Liver (tissue), 9 donors: Measurements from ENCODE around the gene SPTB. TPM values are rescaled to one million over a fixed set of nuclear protein-coding genes. Genes with fewer than 3 reads are reported as not detected.

ENCODE experiments used
- DNase-seq: peaks from one replicate; pipeline ENCODE4 v3.0.0-alpha.2; 2017; ENCODE audit warnings: low spot score
- H3K27ac ChIP-seq, 2 donors: one replicate each; pipeline ENCODE4 v1.7.0; 2013; ENCODE audit warnings: inconsistent platforms in 2 of 2, low read length in 2 of 2, control low read depth in 1 of 2, low read depth in 1 of 2, mild to moderate bottlenecking in 1 of 2
- H3K27me3 ChIP-seq, 4 donors: one replicate each; pipeline versions ENCODE4 v1.6.1 to v1.7.0; 2013; ENCODE audit warnings: low read length in 3 of 4, inconsistent platforms in 1 of 4, mild to moderate bottlenecking in 1 of 4, moderate library complexity in 1 of 4; ENCODE audit not compliant: control insufficient read depth in 4 of 4, insufficient read depth in 4 of 4
- H3K36me3 ChIP-seq, 4 donors: one replicate each; pipeline versions ENCODE4 v1.6.1 to v1.7.0; 2013; ENCODE audit warnings: low read length in 3 of 4, mild to moderate bottlenecking in 3 of 4, low read depth in 1 of 4, moderate library complexity in 1 of 4; ENCODE audit not compliant: control insufficient read depth in 4 of 4, insufficient read depth in 3 of 4
- H3K4me1 ChIP-seq, 4 donors: one replicate each; pipeline versions ENCODE4 v1.6.1 to v1.7.0; 2013; ENCODE audit warnings: low read length in 3 of 4, mild to moderate bottlenecking in 3 of 4, moderate library complexity in 1 of 4; ENCODE audit not compliant: control insufficient read depth in 4 of 4, insufficient read depth in 4 of 4
- H3K4me3 ChIP-seq, 3 donors: one replicate each; pipeline versions ENCODE4 v1.6.1 to v1.7.0; 2013; ENCODE audit warnings: low read length in 3 of 3, control low read depth in 1 of 3, low read depth in 1 of 3, mild to moderate bottlenecking in 1 of 3
- H3K9ac ChIP-seq, 2 donors: one replicate each; pipeline ENCODE4 v1.7.0; 2013; ENCODE audit warnings: low read length in 2 of 2, mild to moderate bottlenecking in 2 of 2, moderate library complexity in 2 of 2, control low read depth in 1 of 2, low read depth in 1 of 2
- H3K9me3 ChIP-seq, 4 donors: one replicate each; pipeline versions ENCODE4 v1.6.1 to v1.7.0; 2013; ENCODE audit warnings: low read length in 3 of 4; ENCODE audit not compliant: control insufficient read depth in 4 of 4
- EGR1 ChIP-seq, 2 donors: IDR thresholded peaks; 2 replicates each; pipeline ENCODE4 v1.6.1; 2016 to 2018; ENCODE audit warnings: antibody characterized with exemption in 2 of 2, low read depth in 2 of 2
- FOXA1 ChIP-seq: IDR thresholded peaks from 2 replicates; pipeline ENCODE4 v1.6.1; 2016; ENCODE audit warnings: antibody characterized with exemption
- FOXA2 ChIP-seq: IDR thresholded peaks from 2 replicates; pipeline ENCODE4 v1.6.1; 2016; ENCODE audit warnings: antibody characterized with exemption
- GABPA ChIP-seq, 2 donors: IDR thresholded peaks in 1 of 2; conservative IDR thresholded peaks in 1 of 2; 2 replicates each; pipeline ENCODE4 v1.6.1; 2016; ENCODE audit warnings: antibody characterized with exemption in 2 of 2, mild to moderate bottlenecking in 1 of 2, moderate library complexity in 1 of 2
- HNF4A ChIP-seq, 2 donors: conservative IDR thresholded peaks; 2 replicates each; pipeline ENCODE4 v1.6.1; 2016; ENCODE audit warnings: antibody characterized with exemption in 2 of 2, mild to moderate bottlenecking in 2 of 2
- HNF4G ChIP-seq: IDR thresholded peaks from 2 replicates; pipeline ENCODE4 v1.6.1; 2016; ENCODE audit warnings: antibody characterized with exemption
- NR2F2 ChIP-seq: IDR thresholded peaks from 2 replicates; pipeline ENCODE4 v1.6.1; 2016; ENCODE audit warnings: antibody characterized with exemption
- RAD21 ChIP-seq, 2 donors: IDR thresholded peaks; 2 replicates each; pipeline ENCODE4 v1.6.1; 2016; ENCODE audit warnings: antibody characterized with exemption in 2 of 2, mild to moderate bottlenecking in 2 of 2
- RXRA ChIP-seq, 2 donors: IDR thresholded peaks; 2 replicates each; pipeline ENCODE4 v1.6.1; 2017 to 2018; ENCODE audit warnings: antibody characterized with exemption in 2 of 2, mild to moderate bottlenecking in 1 of 2
- SP1 ChIP-seq: IDR thresholded peaks from 2 replicates; pipeline ENCODE4 v1.6.1; 2018; ENCODE audit warnings: antibody characterized with exemption, mild to moderate bottlenecking
- TAF1 ChIP-seq: conservative IDR thresholded peaks from 2 replicates; pipeline ENCODE4 v1.6.1; 2016; ENCODE audit warnings: antibody characterized with exemption, mild to moderate bottlenecking
- YY1 ChIP-seq: IDR thresholded peaks from 2 replicates; pipeline ENCODE4 v1.6.1; 2016; ENCODE audit warnings: antibody characterized with exemption, mild to moderate bottlenecking
- WGBS: extraction: QIAGEN DNeasy Blood & Tissue Kit; methylation state at CpG from one replicate; pipeline ENCODE4 v1.1.7; 2013; 5-methylcytosine and 5-hydroxymethylcytosine counted together
- polyA plus RNA-seq, 2 donors: library from polyadenylated mRNA; stranded (reverse) in 1 of 2; unstranded in 1 of 2; fragments of 200-250 nt in 1 of 2; fragments of >200 nt in 1 of 2; fragmentation: Nextera tagmentation in 1 of 2; extraction: Ambion mirVana in 1 of 2; gene quantifications; one replicate each; pipeline versions ENCODE4 v1.2.1 to v1.2.3, GENCODE V29; 2013 to 2015
- total RNA-seq, 2 donors: library from RNA; depleted of rRNA; stranded (reverse); fragments of >200 nt; gene quantifications; one replicate each; pipeline ENCODE4 v1.2.3, GENCODE V29; 2014
- TF ChIP-seq, protein P1 (sequence below): IDR thresholded peaks from 2 replicates; pipeline ENCODE4 v1.6.1; 2016; ENCODE audit warnings: antibody characterized with exemption, mild to moderate bottlenecking
- TF ChIP-seq, protein P2 (sequence below): IDR thresholded peaks from 2 replicates; pipeline ENCODE4 v1.6.1; 2016; ENCODE audit warnings: antibody characterized with exemption
- TF ChIP-seq, protein P3 (sequence below): IDR thresholded peaks from 2 replicates; pipeline ENCODE4 v1.6.1; 2016; ENCODE audit warnings: antibody characterized with exemption
- TF ChIP-seq, protein P4 (sequence below): IDR thresholded peaks from 2 replicates; pipeline ENCODE4 v1.6.1; 2016; ENCODE audit warnings: antibody characterized with exemption
- donor health status: healthy.
- donor health status: healthy.
- donor health status: healthy.
- donor health status: healthy.
- donor health status: healthy.

The SPTB gene
- total and polyA plus RNA-seq, 4 donors, result 0.12 to 332 (median 0.26) TPM

DNA sequence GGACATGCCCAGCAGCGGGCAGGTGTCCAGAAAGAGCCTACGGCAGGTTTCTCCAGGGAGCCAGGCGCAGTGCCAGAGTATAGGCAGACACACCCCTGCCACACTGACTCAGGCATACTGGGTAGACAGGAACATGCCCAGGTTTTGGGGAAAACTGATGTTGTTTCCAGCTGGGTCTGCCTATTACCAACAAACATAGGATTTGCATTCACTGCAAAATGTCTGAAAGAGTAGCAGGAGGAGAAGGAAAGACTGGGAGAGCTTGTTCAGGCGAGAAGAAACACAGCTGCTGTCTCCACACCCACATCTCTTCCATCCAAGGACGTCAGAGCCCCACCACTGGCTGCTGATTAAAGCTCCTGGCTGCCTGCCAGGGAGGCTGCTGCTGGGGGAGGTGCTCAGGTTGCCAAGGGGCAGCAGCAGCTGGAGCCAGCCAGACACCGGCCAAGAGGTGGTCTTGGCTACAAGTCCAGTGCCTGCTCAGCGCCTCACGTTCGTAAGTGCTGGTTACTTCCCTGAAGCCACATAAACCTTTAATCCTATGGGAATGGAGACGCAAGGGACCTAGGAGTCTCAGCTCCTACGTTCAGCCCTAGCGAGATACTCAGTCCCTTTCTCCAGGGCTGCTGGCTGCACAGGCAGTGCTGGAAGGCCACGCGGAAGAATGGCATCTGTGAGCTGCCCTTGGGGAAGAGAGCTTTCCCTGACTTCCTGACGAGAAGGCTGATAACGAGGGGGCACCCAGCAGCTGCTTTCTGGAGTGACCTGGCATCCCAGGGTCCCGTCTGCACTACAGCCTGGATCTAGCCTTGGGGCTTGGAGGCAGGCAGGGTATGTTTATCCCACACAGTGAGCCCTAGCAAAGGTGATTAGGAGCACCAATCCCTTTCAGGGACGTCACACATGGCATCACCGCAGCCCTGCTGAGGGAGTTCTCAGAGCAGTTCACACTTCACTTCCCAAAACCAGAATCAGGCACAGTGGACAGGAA, 117.4 kb downstream of the SPTB start:
- H3K27ac ChIP-seq, result peak overlapping the region in 1 of 2 donors; percentile 16
- TF ChIP-seq EGR1 (IDR thresholded peaks at IDR 0.05; ENCODE audit: low read depth in 2 of 2), result no peak
- no peak for TF ChIP-seq FOXA1
- TF ChIP-seq FOXA2, result no peak
- peak; percentile 72 for TF ChIP-seq NR2F2
- no peak for TF ChIP-seq RXRA (IDR thresholded peaks at IDR 0.05)
- TF ChIP-seq, protein P1, sequence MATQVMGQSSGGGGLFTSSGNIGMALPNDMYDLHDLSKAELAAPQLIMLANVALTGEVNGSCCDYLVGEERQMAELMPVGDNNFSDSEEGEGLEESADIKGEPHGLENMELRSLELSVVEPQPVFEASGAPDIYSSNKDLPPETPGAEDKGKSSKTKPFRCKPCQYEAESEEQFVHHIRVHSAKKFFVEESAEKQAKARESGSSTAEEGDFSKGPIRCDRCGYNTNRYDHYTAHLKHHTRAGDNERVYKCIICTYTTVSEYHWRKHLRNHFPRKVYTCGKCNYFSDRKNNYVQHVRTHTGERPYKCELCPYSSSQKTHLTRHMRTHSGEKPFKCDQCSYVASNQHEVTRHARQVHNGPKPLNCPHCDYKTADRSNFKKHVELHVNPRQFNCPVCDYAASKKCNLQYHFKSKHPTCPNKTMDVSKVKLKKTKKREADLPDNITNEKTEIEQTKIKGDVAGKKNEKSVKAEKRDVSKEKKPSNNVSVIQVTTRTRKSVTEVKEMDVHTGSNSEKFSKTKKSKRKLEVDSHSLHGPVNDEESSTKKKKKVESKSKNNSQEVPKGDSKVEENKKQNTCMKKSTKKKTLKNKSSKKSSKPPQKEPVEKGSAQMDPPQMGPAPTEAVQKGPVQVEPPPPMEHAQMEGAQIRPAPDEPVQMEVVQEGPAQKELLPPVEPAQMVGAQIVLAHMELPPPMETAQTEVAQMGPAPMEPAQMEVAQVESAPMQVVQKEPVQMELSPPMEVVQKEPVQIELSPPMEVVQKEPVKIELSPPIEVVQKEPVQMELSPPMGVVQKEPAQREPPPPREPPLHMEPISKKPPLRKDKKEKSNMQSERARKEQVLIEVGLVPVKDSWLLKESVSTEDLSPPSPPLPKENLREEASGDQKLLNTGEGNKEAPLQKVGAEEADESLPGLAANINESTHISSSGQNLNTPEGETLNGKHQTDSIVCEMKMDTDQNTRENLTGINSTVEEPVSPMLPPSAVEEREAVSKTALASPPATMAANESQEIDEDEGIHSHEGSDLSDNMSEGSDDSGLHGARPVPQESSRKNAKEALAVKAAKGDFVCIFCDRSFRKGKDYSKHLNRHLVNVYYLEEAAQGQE, result no peak
- TF ChIP-seq, protein P2, sequence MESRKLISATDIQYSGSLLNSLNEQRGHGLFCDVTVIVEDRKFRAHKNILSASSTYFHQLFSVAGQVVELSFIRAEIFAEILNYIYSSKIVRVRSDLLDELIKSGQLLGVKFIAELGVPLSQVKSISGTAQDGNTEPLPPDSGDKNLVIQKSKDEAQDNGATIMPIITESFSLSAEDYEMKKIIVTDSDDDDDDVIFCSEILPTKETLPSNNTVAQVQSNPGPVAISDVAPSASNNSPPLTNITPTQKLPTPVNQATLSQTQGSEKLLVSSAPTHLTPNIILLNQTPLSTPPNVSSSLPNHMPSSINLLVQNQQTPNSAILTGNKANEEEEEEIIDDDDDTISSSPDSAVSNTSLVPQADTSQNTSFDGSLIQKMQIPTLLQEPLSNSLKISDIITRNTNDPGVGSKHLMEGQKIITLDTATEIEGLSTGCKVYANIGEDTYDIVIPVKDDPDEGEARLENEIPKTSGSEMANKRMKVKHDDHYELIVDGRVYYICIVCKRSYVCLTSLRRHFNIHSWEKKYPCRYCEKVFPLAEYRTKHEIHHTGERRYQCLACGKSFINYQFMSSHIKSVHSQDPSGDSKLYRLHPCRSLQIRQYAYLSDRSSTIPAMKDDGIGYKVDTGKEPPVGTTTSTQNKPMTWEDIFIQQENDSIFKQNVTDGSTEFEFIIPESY, result no peak
- peak; percentile 14 for TF ChIP-seq SP1
- DNase-seq, result peak; percentile 91
- no peaks in the 10 kb centered on the region for H3K27me3 ChIP-seq
- H3K36me3 ChIP-seq, result no peaks in the 10 kb centered on the region
- peaks cover 0 to 9% (median 3%) of the 10 kb centered on the region in 4 donors for H3K4me1 ChIP-seq
- no peaks in the 10 kb centered on the region for H3K9me3 ChIP-seq
- no peak overlapping the region for H3K4me3 ChIP-seq
- no peak overlapping the region for H3K9ac ChIP-seq
- 39% methylated on average over 19 of the region's 19 CpGs for WGBS

DNA sequence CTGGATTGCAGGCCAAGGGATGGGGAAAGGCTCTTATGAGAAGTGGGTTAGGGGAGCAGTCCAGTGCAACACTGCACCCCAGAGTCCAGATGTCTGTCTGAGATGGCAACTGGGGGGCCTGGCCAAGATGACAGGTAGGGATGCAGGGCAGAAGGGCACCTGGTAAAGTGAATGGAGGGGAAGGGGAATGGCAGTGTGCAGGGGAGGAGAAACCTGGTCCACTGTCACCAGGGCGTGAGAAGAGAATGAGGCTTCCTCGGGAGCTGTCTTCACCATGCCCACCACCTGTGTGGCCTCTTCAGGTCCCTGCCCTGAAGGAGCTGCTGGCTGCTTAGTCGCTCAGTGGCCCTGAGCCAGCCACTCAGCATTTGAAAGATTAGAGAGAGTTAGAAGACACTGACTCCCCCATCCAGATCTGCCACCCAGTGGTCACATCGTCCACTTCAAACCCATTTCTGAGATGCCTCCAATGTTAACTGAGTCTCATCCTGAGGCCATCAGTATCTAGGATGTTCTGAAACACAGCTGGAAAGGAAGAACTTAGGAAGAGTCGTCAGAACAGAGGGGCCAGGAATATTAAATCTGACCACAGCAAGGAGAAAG, 118.2 kb downstream of the SPTB start:
- no peaks in the 10 kb centered on the region for H3K9me3 ChIP-seq
- H3K4me1 ChIP-seq, result peaks cover 0 to 8% (median 2%) of the 10 kb centered on the region in 4 donors
- no peaks in the 10 kb centered on the region for H3K36me3 ChIP-seq
- no peak overlapping the region for H3K27ac ChIP-seq
- WGBS, result 57% methylated on average over 5 of the region's 5 CpGs
- no peak overlapping the region for H3K9ac ChIP-seq
- no peak overlapping the region for H3K4me3 ChIP-seq
- H3K27me3 ChIP-seq, result no peaks in the 10 kb centered on the region
- DNase-seq, result no peak
- TF ChIP-seq RAD21 (IDR thresholded peaks at IDR 0.05) (no peak), NR2F2 (no peak), HNF4A (conservative IDR thresholded peaks at IDR 0.05) (no peak), FOXA1 (no peak), YY1 (no peak), GABPA (IDR thresholded peaks at IDR 0.05 in 1 of 2, conservative IDR thresholded peaks at IDR 0.05 in 1 of 2) (no peak), EGR1 (IDR thresholded peaks at IDR 0.05; ENCODE audit: low read depth in 2 of 2) (no peak), TAF1 (no peak), SP1 (no peak), HNF4G (no peak)
- TF ChIP-seq, protein P3, sequence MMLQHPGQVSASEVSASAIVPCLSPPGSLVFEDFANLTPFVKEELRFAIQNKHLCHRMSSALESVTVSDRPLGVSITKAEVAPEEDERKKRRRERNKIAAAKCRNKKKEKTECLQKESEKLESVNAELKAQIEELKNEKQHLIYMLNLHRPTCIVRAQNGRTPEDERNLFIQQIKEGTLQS, result no peak
- TF ChIP-seq, protein P4, sequence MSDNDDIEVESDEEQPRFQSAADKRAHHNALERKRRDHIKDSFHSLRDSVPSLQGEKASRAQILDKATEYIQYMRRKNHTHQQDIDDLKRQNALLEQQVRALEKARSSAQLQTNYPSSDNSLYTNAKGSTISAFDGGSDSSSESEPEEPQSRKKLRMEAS, result no peak
- TF ChIP-seq, protein P2, result no peak
- TF ChIP-seq, protein P1, result no peak
